HG02759 (cell line): ENCODE results near the gene TGM6.
"Not testable (repeated sequence)": the region's sequence is repeated elsewhere in the genome, so short reads cannot be mapped to it uniquely, and the experiment has no call there.

Experiments used
- ATAC-seq: cut with Tn5 transposase; IDR thresholded peaks from one replicate; pipeline ENCODE4 v1.9.1; 2021; ENCODE audit warnings: mild to moderate bottlenecking, moderate library complexity; ENCODE audit not compliant: unreplicated experiment

TGM6 gene

GRCh38 chr20:2397091-2397490, 16.4 kb downstream of the TGM6 start:
- ATAC-seq = no peak

- ATAC-seq = no peak
Measured at GRCh38 chr20:2397595-2398145, 17.0 kb downstream of the TGM6 start.

GRCh38 chr20:2398449-2398848, 17.7 kb downstream of the TGM6 start:
- ATAC-seq = no peak

GRCh38 chr20:2399390-2399789, 18.7 kb downstream of the TGM6 start:
- ATAC-seq = no peak

- ATAC-seq = no peak
Measured at GRCh38 chr20:2400290-2400689, 19.6 kb downstream of the TGM6 start.

GRCh38 chr20:2401527-2401926, 20.8 kb downstream of the TGM6 start:
- no peak for ATAC-seq

- ATAC-seq = no peak
Measured at GRCh38 chr20:2402271-2402980, 21.7 kb downstream of the TGM6 start.

GRCh38 chr20:2403291-2404052, 22.8 kb downstream of the TGM6 start:
- ATAC-seq = no peak

- no peak for ATAC-seq
Measured at GRCh38 chr20:2405693-2406065, 25.0 kb downstream of the TGM6 start.

GRCh38 chr20:2407355-2407754, 26.7 kb downstream of the TGM6 start:
- ATAC-seq = not testable (repeated sequence)

- no peak for ATAC-seq
Measured at GRCh38 chr20:2408111-2408510, 27.4 kb downstream of the TGM6 start.

GRCh38 chr20:2416541-2417212, 36.0 kb downstream of the TGM6 start:
- no peak for ATAC-seq

- ATAC-seq = no peak
Measured at GRCh38 chr20:2417213-2417541, 36.5 kb downstream of the TGM6 start.

GRCh38 chr20:2418388-2418787, 37.7 kb downstream of the TGM6 start:
- no peak for ATAC-seq

GRCh38 chr20:2420510-2420909, 39.8 kb downstream of the TGM6 start:
- ATAC-seq = no peak

GRCh38 chr20:2421247-2421646, 40.5 kb downstream of the TGM6 start:
- ATAC-seq = no peak

GRCh38 chr20:2429051-2429450, 48.4 kb downstream of the TGM6 start:
- ATAC-seq = no peak

- no peak for ATAC-seq
Measured at GRCh38 chr20:2430538-2430937, 49.8 kb downstream of the TGM6 start.

GRCh38 chr20:2431185-2431584, 50.5 kb downstream of the TGM6 start:
- no peak for ATAC-seq

GRCh38 chr20:2446845-2447244, 66.1 kb downstream of the TGM6 start:
- ATAC-seq = no peak

GRCh38 chr20:2449386-2449785, 68.7 kb downstream of the TGM6 start:
- ATAC-seq = no peak

- ATAC-seq = no peak
Measured at GRCh38 chr20:2451422-2451821, 70.7 kb downstream of the TGM6 start.
